HFF-Myc (cell line): ENCODE measurements around the gene TBATA.

Experiments
- DNase-seq: peaks from one replicate; pipeline ENCODE4 v3.0.0-alpha.2; 2011; ENCODE audit warnings: low read depth; ENCODE audit errors: extremely low read depth
- H3K4me3 ChIP-seq: replicated peaks from 2 replicates; pipeline ENCODE4 v1.5.1; 2011; ENCODE audit warnings: low read depth, mild to moderate bottlenecking, control low read depth, low read length
- CTCF ChIP-seq: IDR thresholded peaks from 2 replicates; pipeline ENCODE4 v1.5.1; 2012; ENCODE audit warnings: mild to moderate bottlenecking, low read depth, low read length, control low read depth; ENCODE audit errors: missing control alignments

TBATA gene

GRCh38 chr10:70762441-70763175, 22.6 kb downstream of the TBATA start:
- no peak overlapping the region for H3K4me3 ChIP-seq
- DNase-seq, result no peak
- no peak for TF ChIP-seq CTCF

GRCh38 chr10:70761727-70762350, 23.3 kb downstream of the TBATA start:
- DNase-seq, result no peak

GRCh38 chr10:70761031-70761601, 24.1 kb downstream of the TBATA start:
- peak; percentile 8 for TF ChIP-seq CTCF
- H3K4me3 ChIP-seq, result no peak overlapping the region
- no peak for DNase-seq

More at GRCh38 chr10:70761727-70762350, 23.3 kb downstream of the TBATA start:
- H3K4me3 ChIP-seq, result no peak overlapping the region
- TF ChIP-seq CTCF, result no peak

DNA sequence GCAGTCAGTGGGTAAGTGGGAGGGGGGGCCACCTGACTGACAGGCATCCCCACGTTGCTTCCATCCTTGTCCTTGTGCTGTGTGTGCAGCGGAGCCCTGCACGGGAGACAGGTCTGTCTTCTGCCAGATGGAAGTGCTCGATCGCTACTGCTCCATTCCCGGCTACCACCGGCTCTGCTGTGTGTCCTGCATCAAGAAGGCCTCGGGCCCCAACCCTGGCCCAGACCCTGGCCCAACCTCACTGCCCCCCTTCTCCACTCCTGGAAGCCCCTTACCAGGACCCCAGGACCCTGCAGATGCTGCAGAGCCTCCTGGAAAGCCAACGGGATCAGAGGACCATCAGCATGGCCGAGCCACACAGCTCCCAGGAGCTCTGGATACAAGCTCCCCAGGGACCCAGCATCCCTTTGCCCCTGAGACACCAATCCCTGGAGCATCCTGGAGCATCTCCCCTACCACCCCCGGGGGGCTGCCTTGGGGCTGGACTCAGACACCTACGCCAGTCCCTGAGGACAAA, 24.8 kb downstream of the TBATA start:
- no peak for DNase-seq
- TF ChIP-seq CTCF, result no peak

GRCh38 chr10:70759781-70760180, 25.4 kb downstream of the TBATA start:
- no peak for TF ChIP-seq CTCF
- H3K4me3 ChIP-seq, result no peak overlapping the region
- no peak for DNase-seq

More for the DNA sequence above, 24.8 kb downstream of the TBATA start:
- no peak overlapping the region for H3K4me3 ChIP-seq

GRCh38 chr10:70758757-70759514, 26.2 kb downstream of the TBATA start:
- peak; percentile 51 for DNase-seq
- peak; percentile 71 for TF ChIP-seq CTCF
- no peak overlapping the region for H3K4me3 ChIP-seq
